H4 (cell line): ENCODE results near the gene SIK1. TPM values are rescaled to one million over a fixed set of nuclear protein-coding genes. Genes with fewer than 3 reads are reported as not detected.
"Not testable (repeated sequence)": the region's sequence is repeated elsewhere in the genome, so short reads cannot be mapped to it uniquely, and the experiment has no call there.

Source experiments
- DNase-seq: peaks from one replicate; pipeline ENCODE4 v3.0.0-alpha.2; 2015; ENCODE audit warnings: low spot score
- total RNA-seq: library from RNA; depleted of rRNA; stranded (reverse); fragments of >200 nt; shearing (Covaris generic); gene quantifications from 2 replicates; pipeline ENCODE4 v1.2.3, GENCODE V29; 2014; rRNA removed

Gene SIK1
- total RNA-seq, result 1.9 TPM in 1 of 2 replicates, not detected in the other

DNA sequence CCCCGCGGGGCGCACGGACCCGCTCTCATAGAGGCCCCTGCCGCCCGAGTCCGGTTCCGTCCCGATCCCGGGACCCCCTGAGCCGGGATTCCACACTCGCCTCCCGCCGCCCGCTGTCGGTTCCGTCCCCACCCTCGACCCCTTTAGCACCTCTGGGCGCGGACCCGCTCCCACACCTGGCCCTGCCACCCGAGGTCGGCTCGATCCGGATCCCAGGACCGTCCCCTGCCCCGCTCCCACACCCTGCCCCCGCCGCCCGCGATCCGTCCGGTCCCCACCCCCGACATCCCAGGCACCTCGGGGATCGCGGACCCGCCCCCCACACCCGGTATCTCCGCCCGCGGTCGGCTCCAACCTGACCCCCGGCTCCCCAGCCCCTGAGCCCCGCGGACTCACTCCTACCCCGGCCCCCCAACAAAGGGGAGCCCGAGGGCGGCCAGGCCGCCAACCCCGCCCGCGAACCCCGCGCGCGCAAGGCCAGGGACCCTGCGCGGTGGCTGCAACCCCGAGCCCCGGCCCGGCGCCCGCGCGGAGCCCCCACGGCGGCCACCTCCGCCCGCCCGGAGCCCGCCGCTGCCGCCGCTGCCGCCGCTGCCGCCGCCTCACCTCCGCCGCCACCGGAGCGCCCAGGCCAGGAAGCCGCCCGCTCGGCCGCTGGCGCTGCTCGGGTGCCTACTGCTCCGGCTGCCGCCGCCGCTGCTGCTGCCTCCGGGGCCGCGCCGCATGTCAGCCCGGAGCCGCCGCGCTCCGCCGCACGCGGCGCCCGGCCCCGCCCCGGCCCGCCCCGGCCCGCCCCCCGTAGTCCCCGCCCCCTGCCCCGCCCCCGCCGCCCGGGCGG lies at the start of gene SIK1:
SIK1 (minus strand) TSS at position 728 of the 838 bp plus-strand sequence. CDS start 953 bp downstream, outside the sequence.
- DNase-seq, result not testable (repeated sequence)

DNA sequence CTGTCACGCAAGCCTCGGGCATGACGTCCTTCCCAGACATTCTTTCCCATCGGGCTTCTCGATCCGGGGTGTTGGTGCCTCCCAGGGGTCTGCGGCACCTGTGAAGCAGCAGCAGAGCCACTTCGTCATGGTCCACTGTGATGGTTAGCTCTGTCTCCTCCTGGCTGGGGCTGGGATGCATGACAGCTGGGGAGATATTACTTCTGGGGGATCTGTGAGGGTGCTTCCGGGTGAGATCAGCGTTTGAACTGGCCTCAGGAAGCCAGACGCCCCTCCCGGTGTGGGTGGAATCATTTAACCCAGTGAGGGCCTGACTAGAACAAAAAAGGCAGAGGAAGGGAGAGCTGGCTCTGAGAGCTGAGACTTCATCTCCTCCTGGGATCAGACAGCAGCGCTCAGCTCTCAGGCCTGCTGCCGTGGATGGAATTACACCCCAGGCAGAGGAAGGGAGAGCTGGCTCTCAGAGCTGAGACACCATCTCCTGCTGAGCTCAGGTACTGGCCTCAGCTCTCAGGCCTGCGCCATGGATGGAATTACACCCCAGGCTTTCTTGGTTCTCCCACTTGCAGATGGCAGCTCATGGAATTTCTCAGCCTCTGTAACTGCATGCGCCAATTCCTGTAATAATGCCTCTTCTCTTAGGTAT lies 44.8 kb upstream of the SIK1 start:
- DNase-seq, result not testable (repeated sequence)

DNA sequence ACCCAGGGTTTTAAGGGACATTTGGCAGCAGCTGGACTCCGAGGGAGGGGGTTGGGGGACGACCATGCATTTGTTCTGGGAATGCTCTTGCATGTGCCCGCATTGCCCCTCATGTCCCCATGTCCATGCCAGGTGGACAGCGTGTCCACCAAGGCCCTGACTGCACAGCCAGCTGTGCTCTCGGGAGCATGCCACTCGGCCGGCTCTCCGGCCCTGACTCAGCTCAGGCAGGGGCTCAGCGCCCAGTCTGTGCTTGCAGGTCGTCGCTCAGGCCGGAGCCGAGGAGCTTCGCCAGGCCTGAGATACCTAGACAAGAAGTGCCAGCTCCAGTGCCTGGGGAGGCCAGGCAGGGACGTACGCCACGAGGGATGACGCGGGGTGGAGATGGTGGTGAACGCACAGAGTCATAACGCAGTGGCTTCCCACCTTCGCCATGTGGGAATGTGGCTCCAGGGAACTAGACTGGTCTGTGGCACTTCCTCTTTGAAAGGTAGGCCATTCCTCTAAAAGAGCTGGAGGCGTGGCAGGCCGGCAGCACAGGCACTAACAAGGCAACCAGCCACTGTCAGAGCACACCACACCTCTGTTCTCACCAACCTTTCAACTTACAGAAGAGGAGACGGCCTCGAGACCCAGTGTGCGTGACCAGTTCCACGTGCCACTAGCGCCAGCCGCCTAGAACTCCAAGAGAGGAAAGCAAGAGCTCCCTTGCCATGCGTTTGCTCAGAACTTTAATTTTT lies 43.0 kb upstream of the SIK1 start:
- not testable (repeated sequence) for DNase-seq

DNA sequence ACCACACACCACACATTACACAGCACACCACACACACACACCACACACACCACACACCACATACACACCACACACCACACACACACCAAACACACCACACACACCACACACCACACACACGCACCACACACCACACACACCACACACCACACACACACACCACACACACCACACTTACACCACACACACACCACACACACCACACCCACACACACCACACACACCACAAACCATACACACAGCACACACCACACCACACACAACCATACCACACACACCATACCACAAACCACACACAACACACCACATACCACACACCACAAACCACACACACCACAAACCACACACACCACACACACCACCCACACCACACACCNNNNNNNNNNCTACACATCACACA lies 40.9 kb upstream of the SIK1 start:
- DNase-seq, result no peak

DNA sequence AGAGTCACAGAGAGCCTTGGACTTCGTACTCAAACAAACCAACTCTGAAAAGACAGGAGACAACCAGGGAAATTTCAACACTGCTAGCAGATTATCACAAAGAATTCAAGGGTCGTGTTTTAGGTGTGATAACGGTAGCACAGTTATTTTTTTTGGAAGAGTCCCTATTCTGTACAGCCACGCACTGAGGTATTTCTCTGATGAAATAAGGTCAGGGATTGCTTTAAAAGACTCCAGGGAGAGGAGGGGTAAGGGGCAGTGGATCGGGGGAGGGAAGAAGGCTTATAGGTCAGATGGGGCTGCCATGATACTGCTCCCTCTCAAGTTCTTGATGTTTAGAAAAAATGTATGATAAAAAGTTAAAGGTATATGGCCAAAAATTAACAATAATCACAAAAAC lies 38.2 kb upstream of the SIK1 start:
- DNase-seq, result not testable (repeated sequence)

DNA sequence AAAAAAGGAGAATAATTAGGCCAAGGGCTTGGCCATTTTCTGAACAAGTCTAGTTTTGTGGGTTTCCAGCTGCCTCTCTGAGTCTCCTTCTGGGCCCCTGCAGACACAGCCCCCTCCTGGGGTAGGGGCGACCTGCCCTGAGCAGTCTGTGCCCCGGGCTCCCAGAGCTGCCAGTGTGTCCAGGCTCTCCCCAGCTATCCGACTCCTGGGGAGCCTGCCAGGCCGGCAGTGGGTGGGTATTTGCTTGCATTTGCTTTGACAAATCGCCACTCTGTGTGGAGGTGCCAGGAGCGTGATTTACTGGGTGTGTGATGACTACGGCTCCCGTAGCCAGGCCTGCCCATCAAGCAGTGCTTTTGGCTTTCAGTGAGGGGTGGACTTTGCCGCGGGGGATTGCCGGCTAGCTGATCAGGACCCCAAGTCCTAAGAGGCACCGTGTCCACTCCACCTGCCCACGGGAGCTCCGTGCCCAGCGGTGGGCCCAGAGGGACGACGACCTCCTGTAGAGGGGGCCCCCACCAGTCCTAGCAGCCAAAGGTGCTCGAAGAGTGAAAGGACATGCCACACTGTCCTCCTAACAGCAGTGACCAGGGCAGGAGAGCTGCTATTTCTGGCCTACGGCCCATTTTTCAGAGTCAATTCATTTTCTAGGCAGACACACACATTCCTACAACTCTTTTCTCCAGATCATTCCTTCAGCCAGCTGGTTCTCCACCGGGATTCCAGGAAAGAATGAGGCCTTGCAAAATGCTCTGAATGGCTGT lies 36.7 kb upstream of the SIK1 start:
- DNase-seq, result not testable (repeated sequence)

DNA sequence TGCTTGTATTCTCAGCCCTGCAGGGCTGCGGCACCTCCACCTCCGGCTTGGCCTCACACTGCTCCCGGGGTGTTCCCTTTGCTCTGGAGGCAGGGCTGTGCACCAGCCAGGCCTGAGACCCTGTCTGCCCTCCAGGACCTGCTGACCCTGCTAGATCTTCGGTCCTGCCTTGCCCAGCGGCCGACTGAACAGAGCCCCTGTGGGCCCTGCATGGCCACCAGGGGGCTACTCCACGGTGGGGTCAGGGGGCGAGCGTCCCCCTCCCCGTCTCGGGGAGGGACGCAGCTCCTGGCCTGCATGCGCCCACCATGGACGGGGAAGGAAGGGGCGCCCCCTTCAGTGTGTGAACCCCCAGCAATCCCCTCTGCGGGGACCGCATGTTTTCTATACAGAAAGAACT lies 36.0 kb upstream of the SIK1 start:
- DNase-seq, result not testable (repeated sequence)

DNA sequence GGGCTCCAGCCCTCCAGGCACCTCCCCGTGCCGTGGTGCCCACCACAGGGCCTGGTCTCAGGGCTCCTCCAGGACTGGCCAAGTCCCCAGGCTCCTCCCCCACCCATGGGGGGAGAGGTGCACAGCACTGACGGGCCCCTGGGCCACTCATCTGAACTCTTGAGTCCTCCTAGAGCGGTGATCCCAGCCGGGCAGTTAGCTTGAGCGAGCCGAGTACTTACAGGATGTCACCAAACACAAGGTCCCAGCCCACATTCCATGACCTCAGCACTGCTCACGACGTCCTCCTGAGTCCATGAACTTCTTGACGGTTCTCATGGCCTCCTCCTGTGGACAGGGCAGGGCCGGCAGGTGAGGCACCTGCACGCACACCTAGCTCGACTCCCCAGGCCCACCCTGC lies 33.5 kb upstream of the SIK1 start:
- not testable (repeated sequence) for DNase-seq

DNA sequence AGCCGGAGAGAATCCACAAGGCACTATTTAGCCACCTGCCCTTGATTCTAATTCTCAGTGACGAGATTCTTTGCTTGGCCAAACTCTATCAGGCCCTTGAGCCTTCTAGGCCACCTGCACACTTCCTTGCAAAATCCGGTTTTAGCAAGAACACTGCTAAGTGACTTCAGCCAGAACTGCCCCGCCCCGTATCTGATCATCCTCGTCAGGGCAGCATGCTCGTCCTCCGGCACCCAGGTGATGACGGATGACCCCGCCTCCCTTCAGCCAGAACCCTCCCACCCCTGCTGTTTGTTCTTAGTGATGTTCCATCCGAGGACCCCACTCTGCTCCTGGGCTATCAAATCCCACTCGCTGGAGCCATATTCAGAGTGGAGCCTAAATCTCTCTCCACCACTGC lies 32.1 kb upstream of the SIK1 start:
- DNase-seq, result not testable (repeated sequence)

DNA sequence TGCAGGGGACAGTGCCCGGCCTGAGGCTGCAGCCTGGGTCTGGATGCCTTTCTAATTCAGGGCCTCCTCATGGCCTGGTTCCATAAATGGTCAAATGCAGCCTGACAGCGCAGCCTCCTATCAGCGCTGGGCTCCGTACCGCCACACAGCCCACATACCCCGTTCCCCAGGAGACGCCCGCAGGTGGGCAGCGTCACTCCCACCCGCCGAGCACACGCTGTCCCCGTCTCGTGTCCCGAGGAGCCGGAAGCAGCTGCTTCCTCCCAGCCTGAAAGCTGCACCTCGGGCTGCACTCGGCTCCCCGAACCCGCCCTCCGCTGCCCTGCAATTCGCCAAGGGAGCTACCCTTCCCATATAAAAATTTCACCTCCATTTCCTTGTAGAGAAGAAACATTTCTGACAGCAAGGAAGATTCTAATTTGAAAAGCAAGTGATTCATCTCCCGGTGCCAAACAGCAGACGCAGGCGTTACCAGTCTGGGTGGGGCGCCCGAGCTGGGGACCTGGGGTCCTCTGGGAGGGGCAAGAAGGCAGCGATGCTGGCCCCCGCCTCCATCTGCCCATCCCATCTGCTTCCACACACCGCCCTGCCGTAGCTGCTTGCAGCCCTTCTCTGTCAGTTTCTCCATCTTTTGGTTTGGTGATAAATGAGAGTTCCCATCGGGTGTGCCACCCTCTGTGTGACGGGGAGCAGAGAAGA lies 29.8 kb upstream of the SIK1 start:
- DNase-seq, result not testable (repeated sequence)

DNA sequence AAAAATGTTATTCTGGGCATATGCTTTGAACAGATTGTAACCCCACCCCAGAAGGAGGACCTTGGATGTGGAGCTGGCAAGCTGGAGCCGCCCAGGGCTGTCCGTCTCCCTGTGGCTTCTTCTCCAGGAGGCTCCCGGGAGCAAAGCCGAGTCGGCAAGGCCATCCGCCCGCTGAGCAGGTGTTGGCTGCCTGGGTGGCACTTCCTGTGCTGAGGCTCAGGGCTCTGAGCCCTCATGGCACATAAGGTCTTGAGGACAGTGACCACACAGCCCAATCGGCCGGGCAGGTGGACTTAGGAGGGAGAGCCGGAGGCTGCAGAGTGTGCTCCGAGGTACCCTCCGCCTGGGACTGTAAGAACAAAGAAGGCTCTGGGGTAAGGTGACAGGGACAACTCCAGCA lies 28.8 kb upstream of the SIK1 start:
- DNase-seq, result not testable (repeated sequence)

DNA sequence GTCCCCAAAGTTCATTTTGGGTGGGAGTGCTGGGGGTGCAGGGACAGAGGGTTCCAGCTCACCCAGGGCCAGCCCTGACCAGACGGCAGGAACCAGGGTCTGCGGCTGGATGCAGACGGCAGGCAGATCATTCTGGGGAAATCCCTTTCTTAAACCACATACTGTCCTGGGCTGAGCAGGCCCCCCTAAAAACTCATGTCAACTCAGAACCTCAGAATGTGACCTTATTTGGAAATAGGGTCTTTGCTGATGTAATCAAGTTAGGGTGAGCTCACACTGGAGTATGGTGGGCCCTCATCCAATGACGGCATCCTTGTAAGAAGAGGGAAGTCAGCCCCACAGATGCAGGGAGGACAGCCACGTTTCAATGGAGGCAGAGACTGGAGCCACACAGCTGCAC lies 27.2 kb upstream of the SIK1 start:
- DNase-seq, result not testable (repeated sequence)

DNA sequence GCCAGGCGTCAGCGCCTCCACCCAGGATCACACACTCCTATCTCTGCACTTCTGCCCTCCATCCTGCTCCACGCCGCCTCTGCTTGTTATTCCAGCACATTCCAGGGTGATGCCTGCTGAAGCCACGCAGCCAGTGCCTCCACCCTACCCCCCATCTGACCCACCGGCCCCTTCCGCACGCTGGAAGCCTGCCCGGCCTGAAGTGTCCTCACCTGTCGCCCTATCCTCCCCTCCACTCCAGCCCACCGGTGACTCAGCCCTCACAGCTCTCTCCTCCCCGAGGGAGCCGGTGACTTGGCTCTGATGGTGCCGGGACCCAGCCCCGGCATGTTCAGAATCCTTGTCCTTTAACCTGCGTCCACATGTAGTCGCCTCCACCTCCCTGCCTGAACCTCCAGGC lies 24.9 kb upstream of the SIK1 start:
- DNase-seq, result not testable (repeated sequence)

DNA sequence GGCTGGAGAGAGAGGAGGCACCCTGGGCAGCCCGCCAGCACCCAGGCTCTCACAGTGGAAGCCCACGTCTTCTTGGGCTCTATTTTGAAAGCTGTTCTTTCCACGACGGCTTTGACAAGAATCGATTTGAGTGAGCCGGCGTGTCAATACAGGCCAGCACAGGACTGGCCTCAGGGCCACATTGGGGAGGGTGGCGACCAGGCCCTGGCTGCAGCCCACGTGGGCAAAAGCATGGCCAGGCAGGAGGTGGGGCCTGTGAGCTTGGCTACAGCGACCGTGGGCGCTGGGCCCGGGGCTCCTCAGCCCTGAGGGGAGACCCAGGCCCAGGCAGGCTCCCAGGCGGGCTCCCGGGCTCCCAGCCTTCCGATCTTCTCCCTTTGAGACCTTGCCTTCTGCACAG lies 23.4 kb upstream of the SIK1 start:
- DNase-seq, result not testable (repeated sequence)

DNA sequence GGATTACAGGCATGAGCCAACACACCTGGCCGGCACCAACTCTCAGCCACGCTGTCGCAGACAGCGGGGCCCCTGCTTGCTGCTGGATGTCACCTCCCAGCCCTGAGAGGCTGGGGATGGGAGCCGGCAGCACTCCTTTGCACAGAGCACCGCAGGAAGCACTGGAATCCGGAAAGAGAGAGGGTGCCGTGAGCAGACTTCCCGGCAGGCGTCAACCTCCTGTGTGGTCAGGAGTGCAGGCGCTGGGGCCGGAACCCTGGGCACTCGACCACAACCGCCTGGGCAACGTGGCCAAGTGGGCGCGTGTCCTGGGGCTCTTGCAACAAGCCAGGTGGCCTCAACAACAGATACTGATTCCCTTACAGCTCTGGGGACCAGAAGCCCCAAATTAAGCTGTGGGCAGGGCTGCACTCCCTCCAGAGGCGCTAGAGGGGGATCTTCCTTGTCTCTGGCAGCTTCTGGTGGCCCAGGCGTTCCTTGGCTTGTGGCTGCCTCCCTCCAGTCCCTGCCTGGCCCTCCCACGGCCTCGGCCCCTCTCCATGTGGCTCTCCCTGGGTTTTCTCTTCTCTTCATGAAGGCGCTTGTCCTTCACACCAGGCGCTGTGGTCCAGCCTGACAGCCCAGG lies 20.5 kb upstream of the SIK1 start:
- DNase-seq, result not testable (repeated sequence)

DNA sequence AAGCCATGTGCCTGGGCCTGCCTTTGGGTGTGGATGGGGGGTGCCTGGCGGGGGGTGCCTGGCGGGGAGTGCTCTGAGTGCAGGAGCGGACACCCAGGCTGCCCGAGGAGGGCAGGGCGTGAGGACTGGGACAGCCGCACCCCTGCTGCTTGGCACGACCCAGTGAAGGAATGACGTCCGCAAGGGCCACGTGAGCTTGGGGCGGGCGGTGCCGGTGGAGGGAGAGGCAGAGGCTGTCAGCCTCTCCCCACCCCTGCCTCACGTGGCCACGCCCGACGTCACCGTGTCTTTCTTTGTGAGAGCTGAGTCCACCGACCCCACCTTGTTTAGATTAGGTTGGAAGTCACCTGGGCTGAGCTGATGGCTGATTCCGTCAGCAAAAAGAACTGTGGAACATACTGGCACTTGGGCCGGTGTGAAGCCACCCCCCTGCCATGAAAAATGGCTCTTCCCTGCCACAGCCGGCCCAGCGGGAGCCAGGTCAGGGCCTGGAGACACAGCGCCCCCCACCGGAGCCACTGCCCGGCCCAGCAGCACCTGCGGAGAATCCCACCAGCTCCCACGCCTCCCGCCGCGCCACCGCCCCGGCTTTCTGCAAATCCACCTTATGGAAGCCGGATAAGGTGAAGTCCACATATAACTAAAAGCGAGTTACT lies 19.5 kb upstream of the SIK1 start:
- not testable (repeated sequence) for DNase-seq

DNA sequence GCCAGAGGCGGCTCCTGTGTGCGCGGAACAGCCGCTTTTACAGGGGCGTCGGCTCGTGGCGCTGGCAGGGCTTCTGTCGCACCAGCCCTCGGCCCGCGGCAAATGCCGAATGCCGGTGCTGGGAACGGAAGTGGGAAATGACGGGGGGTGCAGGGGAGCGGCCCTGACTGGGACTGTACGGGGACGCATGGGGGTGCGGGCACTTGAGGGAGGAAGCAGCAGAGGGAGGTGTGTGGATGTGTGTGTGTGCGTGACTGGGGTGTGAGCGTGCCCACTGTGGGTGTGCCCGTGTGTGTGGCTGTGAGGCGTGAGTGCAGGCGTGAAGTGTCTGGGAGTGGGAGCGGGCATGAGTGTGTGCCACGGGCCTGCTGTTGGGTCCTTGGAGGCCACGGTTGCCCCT lies 17.6 kb upstream of the SIK1 start:
- DNase-seq, result not testable (repeated sequence)

DNA sequence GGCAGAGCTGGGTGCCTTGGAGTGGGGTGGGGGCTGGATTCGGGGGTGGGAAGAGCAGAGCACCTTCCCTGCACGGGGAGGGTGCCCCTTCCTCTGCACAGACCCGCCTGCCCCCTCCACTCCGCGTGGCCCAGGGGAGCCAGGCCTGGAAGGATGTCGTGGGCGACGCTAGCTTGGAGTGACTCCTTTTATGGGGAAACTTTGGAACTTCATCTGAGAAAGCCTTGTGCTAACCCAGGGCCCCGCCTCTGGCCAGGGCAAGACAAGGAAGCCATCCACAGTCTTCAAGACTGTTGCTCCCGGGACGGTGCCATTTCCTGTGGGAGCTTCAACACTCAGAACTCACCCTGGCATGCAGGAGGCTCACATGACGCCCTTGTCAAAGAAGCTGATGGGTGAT lies 15.6 kb upstream of the SIK1 start:
- not testable (repeated sequence) for DNase-seq

DNA sequence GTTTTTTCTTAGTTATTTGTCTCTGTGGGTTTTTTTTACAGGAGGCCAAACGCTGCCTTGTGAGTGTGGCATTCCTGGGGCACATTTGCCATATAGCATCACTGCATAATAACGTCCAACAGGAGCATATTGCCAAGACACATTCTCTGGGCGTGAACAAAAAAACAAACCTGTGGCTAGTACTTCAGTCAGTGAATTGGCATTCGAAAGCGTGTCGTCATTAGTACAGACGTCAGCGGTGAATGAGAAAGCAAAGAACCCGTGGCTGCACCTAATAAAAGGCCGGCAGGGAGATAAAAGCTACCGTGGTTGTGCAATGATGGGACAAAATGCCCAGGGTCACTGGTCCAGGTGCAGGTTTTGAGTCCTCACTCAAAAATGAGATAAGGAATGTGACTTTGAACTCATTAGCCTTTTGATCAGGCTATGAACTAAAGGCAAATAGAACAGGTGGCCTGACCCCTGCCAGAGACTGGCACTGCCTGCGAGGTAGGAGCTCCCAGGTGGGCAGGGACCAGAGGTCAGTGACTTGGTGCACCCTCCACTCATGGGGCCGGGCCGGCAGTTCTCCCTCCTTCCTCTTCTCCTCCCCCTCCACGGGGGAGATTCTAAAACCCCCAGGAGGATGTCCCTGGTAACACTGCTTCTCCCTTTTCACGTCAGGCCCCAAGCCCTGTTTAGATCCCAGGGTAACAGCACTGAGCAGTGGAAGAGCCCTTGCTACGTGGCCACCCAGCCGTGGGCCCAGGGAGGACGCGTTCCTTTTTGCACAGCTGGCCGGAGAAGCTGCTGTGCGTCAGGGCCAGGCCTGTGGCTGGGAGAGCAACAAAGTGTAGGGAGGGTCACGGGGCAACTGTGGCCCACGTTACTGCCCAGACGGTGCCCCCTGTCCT lies 14.2 kb upstream of the SIK1 start:
- DNase-seq, result not testable (repeated sequence)
